ENCODE measurements around the gene HOXA2.

DNA sequence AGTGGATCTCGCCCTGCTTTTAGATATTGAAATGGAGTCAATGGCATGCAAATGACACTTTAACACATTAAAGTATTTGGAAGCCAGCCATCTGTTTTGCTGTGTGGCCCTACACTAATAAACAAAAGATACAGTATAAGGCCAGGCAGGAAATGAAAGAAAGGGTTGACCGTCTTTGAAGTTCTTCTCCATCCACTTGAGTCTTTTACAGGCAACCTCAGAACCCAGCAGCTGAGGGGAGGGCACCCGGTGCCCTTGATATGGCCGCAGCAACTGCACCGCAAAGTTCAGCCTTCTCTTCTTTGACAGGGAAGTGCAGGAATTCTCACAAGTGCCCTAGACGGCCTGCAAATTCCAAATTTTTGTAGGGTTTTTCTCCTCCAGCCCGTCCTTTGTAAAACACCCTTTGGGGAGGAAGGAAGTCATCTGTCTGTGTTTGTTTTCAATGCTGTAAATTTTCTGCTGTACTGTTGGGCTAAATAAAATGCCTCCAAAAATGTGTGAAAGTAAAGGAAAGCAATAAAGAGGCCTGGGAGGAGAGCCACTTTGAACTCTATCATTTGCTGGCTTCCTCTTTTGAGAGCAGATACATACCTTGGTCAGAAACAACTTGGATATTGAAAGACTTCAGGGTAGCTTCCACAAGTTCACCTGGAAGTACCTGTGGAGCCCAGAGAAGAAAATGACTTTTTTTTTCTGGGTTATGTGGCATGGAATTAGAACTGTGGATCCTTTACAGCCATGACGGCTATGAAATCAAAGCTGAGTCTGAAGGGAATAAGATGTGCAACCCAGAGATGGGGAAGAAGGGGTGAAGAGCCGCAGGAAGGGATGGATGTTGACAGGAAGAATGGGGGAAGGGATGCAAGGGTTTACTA lies 10.3 kb downstream of the HOXA2 start:
- TF ChIP-seq, protein P1, sequence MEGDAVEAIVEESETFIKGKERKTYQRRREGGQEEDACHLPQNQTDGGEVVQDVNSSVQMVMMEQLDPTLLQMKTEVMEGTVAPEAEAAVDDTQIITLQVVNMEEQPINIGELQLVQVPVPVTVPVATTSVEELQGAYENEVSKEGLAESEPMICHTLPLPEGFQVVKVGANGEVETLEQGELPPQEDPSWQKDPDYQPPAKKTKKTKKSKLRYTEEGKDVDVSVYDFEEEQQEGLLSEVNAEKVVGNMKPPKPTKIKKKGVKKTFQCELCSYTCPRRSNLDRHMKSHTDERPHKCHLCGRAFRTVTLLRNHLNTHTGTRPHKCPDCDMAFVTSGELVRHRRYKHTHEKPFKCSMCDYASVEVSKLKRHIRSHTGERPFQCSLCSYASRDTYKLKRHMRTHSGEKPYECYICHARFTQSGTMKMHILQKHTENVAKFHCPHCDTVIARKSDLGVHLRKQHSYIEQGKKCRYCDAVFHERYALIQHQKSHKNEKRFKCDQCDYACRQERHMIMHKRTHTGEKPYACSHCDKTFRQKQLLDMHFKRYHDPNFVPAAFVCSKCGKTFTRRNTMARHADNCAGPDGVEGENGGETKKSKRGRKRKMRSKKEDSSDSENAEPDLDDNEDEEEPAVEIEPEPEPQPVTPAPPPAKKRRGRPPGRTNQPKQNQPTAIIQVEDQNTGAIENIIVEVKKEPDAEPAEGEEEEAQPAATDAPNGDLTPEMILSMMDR (conservative IDR thresholded peaks at IDR 0.05; ENCODE audit: low read depth, low read length), result no peak
- no peak for TF ChIP-seq EZH2 (IDR thresholded peaks at IDR 0.05; ENCODE audit: borderline replicate concordance, low read depth, low read length, poor library complexity, severe bottlenecking)
